ENCODE data around the gene WDR77. TPM values are rescaled to one million over a fixed set of nuclear protein-coding genes. Genes with fewer than 3 reads are reported as not detected.

WDR77 gene
- total RNA-seq, 1 donor = 8.6 TPM

DNA sequence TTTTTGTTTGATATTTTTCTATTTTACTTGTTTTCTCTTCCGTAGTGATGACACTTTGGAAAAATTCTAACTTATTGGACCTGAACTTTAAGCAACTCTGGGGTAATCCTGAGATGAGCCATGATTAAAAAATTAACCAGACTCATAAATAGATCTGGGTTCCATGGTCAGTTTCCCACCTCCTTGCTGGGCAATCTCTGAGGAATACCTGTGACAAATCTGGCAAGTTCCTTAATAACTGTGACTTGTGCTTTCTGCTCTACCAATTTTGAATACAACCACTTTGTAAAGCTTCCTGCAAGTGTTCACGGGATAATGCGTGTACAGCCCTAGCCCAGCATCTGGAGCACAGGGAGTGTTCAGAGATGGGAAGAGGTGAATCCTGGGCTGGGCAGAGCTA is 24.8 kb downstream of the WDR77 start:
- Histone ChIP-seq H3K4me3 (ENCODE audit: low read length) (no peak overlapping the region), H3K9me3 (ENCODE audit: low read depth, low read length) (no peaks in the 10 kb centered on the region), H3K4me1 (ENCODE audit: insufficient read depth, low read length) (no peaks in the 10 kb centered on the region), H3K27me3 (ENCODE audit: insufficient read depth, low read length) (no peaks in the 10 kb centered on the region)

DNA sequence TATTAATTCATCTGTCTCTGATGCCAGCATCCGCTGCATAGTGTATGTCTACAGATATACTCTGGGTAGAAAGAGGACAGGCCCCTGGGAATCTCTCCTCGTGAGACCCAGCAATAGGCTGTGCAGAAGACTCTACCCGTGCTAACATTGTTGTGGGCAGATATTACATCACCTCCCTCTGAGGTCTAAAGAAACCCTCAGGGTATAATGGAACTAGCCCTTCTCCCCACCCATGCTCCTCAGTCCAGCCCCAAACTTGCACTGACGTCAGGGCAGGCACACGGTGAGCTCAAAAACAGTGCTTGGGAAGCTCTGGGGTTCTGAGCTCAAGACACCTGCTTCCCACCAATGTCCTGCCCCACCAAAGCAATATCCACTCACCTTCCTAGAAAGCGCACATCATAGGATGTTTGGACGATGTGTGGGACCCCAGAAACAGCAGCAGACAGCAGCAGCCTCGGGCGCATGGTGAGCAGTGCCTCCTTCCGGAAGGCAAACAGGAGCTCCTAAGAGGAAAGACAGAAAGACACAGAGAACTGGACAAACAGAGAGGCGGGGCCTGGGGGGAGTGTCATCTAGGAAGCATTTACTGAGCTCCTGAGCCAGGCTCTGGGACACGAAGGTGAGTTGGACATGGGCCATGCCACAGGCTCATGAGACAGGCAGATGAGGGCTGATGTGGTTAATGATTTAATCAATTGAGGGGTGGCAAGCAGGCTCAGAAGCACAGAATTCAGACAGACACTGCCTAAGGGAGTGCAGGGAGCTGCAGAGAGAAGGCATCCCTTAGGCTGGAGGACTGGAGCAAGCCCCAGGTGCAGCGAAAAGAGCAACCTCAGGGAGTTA is 26.3 kb downstream of the WDR77 start:
- Histone ChIP-seq H3K4me3 (ENCODE audit: low read length) (no peak overlapping the region), H3K27me3 (ENCODE audit: insufficient read depth, low read length) (no peaks in the 10 kb centered on the region), H3K9me3 (ENCODE audit: low read depth, low read length) (no peaks in the 10 kb centered on the region), H3K4me1 (ENCODE audit: insufficient read depth, low read length) (no peaks in the 10 kb centered on the region)

DNA sequence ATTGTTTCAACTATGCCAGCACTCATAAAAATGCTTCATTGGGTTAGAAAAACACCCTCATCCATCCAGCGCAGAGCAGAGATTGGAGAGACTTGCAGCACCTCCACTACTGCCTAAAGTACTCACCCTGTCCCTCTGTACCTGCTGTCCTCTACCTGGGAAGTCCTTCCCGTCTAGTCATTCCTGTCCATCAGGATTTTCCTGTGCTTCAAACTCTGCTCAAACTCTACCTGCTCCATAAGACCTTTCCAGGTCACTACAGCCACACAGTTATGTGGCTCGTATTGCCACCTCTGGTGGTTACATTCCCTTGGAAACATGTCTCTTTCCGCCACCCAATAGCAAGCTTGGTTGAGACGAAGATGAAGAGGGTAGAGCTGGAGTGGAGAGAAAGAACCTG is 28.7 kb downstream of the WDR77 start:
- Histone ChIP-seq H3K4me1 (ENCODE audit: insufficient read depth, low read length) (no peaks in the 10 kb centered on the region), H3K4me3 (ENCODE audit: low read length) (no peak overlapping the region), H3K27me3 (ENCODE audit: insufficient read depth, low read length) (no peaks in the 10 kb centered on the region), H3K9me3 (ENCODE audit: low read depth, low read length) (no peaks in the 10 kb centered on the region)

DNA sequence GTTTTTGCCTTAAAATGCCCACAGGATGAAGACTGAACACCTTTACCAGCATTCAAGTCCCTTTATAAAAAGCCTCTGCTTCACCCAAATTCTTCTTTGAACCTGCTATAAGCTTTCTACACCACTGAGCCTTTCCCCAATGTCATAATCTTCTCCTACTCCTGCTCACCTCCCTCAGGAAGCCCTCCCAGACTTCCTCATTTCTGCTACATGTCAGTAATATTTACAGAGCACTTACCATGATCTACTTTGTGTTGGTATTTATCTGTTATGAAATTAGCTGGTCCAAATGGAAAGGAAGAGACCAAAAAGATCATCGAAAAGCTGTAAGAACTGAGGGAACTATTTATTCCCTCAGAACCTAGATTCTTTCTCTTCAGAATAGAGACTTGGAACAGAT is 30.0 kb downstream of the WDR77 start:
- no peaks in the 10 kb centered on the region for H3K27me3 ChIP-seq (ENCODE audit: insufficient read depth, low read length)
- H3K4me1 ChIP-seq (ENCODE audit: insufficient read depth, low read length) = no peaks in the 10 kb centered on the region
- no peaks in the 10 kb centered on the region for H3K9me3 ChIP-seq (ENCODE audit: low read depth, low read length)
- no peak overlapping the region for H3K4me3 ChIP-seq (ENCODE audit: low read length)

DNA sequence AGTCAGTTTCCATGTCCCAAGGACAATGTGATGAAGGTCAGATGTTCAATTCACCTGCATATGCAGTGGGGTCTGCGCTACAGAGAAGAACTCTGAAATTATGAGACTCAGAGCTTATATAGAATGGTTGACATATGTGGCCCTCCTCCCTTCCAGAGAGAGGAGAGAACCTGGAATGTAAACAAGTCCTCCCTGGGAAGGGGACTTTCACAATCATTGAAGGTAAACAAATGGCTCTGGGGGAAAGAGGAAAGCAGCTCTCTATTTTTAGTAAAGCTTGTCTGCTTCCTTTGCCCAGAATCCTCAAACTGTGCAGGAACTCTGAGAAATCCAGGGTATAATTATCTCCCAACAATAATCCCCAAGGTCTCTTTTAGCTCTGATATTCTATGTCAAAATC is 31.3 kb downstream of the WDR77 start:
- H3K4me1 ChIP-seq (ENCODE audit: insufficient read depth, low read length) = no peaks in the 10 kb centered on the region
- no peaks in the 10 kb centered on the region for H3K9me3 ChIP-seq (ENCODE audit: low read depth, low read length)
- no peaks in the 10 kb centered on the region for H3K27me3 ChIP-seq (ENCODE audit: insufficient read depth, low read length)
- no peak overlapping the region for H3K4me3 ChIP-seq (ENCODE audit: low read length)

DNA sequence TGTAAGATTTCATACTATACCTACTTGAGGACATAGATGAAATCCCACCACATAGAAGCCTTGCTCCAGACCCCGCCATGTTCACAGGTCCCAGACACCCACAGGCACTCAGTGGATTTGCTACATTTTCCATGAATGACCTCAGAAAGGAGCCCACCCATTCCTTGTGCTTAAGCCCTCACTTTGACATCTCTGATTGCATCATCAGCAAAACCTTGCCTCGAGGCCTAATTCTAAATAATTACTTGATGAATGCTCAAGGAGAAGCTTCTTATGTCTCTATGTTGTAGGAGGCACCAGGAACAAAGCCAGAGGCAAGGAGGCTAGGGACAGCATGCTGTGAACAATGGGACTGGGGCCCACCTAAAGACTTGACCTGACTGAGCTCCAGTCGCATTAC is 33.6 kb downstream of the WDR77 start:
- Histone ChIP-seq H3K4me3 (ENCODE audit: low read length) (no peak overlapping the region), H3K9me3 (ENCODE audit: low read depth, low read length) (no peaks in the 10 kb centered on the region), H3K27me3 (ENCODE audit: insufficient read depth, low read length) (no peaks in the 10 kb centered on the region), H3K4me1 (ENCODE audit: insufficient read depth, low read length) (no peaks in the 10 kb centered on the region)

DNA sequence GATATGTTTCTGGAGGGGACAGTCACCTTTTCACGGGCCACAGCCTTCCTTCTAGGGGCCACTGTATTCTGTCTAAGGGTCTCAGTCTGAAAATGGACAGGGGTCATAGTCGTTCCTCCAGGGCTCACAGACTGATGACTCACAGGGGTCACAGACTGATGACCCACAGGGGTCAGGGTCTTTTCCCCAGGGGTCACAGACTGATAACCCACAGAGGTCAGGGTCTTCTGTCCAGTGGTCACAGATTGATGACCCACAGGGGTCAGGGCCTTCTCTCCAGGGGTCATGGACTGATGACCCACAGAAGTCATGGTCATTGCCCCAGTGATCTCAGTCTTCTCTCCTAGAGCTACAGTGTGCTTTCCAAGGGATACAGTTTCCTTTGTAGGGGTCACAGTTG is 34.3 kb downstream of the WDR77 start:
- Histone ChIP-seq H3K4me1 (ENCODE audit: insufficient read depth, low read length) (no peaks in the 10 kb centered on the region), H3K4me3 (ENCODE audit: low read length) (no peak overlapping the region), H3K9me3 (ENCODE audit: low read depth, low read length) (no peaks in the 10 kb centered on the region), H3K27me3 (ENCODE audit: insufficient read depth, low read length) (no peaks in the 10 kb centered on the region)

DNA sequence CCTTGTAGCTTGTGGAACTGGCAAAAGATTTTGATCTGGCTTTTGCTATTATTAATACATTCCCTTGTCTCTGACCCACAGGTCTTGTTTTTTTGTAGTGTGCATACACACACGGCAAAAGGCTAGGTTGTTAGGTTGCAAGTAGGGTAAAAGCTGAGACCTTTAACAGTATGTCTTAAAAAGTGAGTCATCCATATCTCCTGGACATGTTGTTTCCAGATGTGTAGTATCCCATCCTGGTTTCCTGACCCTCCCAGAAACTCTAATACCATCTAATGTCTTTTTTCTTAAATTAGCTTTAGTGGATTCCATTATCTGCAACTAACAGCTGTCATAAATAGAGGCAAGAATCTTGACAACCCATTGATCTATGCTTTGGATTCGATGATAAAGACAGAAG is 36.2 kb downstream of the WDR77 start:
- H3K4me3 ChIP-seq (ENCODE audit: low read length) = no peak overlapping the region
- H3K27me3 ChIP-seq (ENCODE audit: insufficient read depth, low read length) = no peaks in the 10 kb centered on the region
- no peaks in the 10 kb centered on the region for H3K9me3 ChIP-seq (ENCODE audit: low read depth, low read length)
- no peaks in the 10 kb centered on the region for H3K4me1 ChIP-seq (ENCODE audit: insufficient read depth, low read length)

DNA sequence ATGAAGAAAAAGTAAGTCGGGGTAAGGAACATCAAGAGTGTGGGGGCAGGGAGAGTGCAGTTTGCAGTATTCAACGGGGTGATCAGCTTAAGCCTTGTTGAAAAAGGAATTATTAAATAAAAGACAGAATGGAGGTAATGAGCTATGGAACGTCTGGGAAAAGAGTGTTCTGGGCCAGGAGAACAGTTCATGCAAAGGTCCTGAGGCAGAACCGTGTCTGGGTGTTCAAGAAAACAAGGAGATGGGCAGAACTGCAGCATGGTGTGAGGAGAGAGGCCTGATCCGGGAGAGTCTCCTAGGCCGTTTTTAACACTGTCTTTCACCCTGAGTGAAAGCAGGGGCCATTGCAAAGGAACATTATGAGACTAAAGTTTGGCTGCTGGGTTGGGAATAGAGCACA is 41.8 kb downstream of the WDR77 start:
- H3K4me1 ChIP-seq (ENCODE audit: insufficient read depth, low read length) = peaks cover 6% of the 10 kb centered on the region
- no peak overlapping the region for H3K4me3 ChIP-seq (ENCODE audit: low read length)
- no peaks in the 10 kb centered on the region for H3K27me3 ChIP-seq (ENCODE audit: insufficient read depth, low read length)
- H3K9me3 ChIP-seq (ENCODE audit: low read depth, low read length) = no peaks in the 10 kb centered on the region

DNA sequence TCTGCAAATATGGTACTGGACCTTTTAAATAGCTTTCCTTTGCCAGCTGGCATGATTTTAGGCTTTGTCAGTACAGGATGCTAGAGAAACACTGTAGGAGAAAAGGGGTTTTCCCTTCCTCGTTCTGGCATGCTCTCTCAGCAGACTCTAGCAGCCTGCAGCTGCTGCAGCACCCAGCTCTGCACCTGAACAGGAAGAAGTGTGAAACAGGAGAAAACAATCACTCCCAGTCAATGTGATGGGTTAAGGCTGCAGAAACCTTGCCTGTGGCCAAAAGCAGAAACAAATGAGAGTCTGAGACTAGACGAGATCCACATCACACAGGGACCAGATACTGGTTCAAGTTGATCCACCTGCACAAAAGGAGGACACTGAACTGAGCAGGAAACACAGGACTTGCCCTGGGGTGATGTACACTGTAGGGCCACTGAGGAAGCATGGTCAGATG is 42.7 kb downstream of the WDR77 start:
- Histone ChIP-seq H3K4me1 (ENCODE audit: insufficient read depth, low read length) (peaks cover 6% of the 10 kb centered on the region), H3K27me3 (ENCODE audit: insufficient read depth, low read length) (no peaks in the 10 kb centered on the region), H3K9me3 (ENCODE audit: low read depth, low read length) (no peaks in the 10 kb centered on the region), H3K4me3 (ENCODE audit: low read length) (no peak overlapping the region)

DNA sequence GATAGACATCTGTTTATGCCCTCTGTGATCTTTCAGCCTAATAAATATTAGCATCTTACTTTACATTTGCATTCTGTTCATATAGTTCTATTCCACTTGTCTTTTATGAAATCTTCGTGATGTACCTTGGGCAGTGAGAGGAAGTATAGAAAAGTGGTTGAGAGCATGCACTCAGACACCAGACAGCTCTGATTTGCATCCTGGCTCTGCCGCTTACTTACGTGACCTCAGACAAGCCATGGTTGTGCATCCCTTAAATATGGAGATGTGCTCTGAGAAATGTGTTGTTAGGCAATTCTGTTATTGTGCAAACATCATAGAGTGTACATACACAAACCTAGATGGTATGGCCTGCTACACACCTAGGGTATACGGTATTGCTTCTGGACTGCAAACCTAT is 44.5 kb downstream of the WDR77 start:
- H3K4me3 ChIP-seq (ENCODE audit: low read length) = no peak overlapping the region
- H3K27me3 ChIP-seq (ENCODE audit: insufficient read depth, low read length) = no peaks in the 10 kb centered on the region
- H3K9me3 ChIP-seq (ENCODE audit: low read depth, low read length) = no peaks in the 10 kb centered on the region
- peaks cover 6% of the 10 kb centered on the region for H3K4me1 ChIP-seq (ENCODE audit: insufficient read depth, low read length)

DNA sequence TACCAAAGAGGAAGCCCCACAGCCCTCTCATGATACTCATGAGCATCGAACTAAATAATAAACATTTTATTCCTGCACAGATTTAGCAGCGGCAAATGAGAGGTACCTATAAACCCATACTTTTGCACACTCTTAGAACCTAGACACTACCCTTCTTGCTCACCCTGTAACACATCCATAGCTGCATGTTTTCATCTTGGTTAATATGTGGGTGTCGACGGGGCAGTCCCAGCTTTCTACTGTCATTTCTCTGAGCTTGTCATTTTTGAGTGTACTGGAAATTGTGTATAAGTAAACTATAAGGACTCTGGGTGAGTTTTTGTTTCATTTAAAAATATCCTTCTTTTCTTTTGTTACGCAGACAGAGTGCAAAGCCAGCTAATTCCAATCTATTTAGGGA is 47.0 kb downstream of the WDR77 start:
- H3K27me3 ChIP-seq (ENCODE audit: insufficient read depth, low read length) = no peaks in the 10 kb centered on the region
- no peak overlapping the region for H3K4me3 ChIP-seq (ENCODE audit: low read length)
- peaks cover 6% of the 10 kb centered on the region for H3K4me1 ChIP-seq (ENCODE audit: insufficient read depth, low read length)
- H3K9me3 ChIP-seq (ENCODE audit: low read depth, low read length) = no peaks in the 10 kb centered on the region

DNA sequence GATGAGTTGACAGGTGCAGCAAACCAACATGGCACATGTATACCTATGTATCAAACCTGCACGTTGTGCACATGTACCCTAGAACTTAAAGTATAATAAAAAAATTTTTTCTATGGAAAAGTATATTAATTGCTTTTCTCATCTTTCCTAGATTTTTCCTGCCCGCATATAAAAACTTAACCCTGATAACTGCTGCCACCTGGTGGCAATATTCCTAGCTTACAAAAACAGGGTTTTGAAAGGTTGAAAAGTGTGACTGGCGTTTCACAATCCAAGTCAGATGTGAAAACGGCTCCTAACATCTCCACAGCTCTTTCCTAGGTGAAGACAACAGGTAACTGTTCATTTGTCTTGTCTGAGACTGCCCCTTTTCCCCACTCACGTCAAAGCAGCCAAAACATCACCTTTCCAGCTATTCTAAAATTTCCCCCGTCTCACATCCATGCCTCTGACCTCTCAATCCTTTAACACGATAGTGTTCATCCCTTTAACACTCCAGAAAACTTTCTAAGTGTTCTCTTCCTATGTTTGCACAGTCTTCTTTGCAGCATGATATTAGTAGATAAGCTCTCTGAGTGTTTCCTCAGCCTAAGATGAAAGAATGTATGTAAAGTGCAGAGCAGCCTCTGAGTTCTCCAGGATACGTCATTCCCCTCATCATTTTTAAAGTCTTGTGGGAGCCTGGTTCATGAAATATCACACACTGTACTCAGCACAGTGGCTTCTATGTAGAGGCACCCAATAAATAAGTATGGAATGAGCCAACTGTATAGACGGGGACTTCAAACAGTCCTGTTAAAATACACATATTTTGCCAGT is 49.1 kb downstream of the WDR77 start:
- Histone ChIP-seq H3K9me3 (ENCODE audit: low read depth, low read length) (no peaks in the 10 kb centered on the region), H3K27me3 (ENCODE audit: insufficient read depth, low read length) (no peaks in the 10 kb centered on the region), H3K4me1 (ENCODE audit: insufficient read depth, low read length) (no peaks in the 10 kb centered on the region), H3K4me3 (ENCODE audit: low read length) (no peak overlapping the region)

DNA sequence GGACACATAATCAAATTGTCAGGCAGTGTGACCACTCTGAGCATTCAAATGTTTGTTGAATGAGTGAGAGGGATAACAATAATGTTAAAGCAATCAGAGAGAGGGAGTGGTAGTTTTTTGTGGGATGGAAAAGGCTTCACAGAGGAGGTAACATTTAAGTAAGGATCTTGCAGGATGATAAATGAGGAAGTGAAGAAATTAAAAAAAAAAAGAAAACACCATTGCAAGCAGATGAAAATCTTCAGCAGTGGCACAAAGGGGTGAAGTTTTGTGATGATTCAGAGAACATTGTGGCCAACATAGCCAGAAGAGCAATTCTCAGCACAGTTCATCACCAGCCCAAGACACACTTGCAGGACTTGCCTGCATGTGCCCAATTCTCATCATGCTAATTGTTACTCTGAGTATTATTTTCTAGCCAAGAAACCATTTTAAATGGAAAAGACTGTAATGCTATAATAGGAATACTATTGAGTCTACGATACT is 56.6 kb downstream of the WDR77 start:
- no peaks in the 10 kb centered on the region for H3K27me3 ChIP-seq (ENCODE audit: insufficient read depth, low read length)
- H3K4me1 ChIP-seq (ENCODE audit: insufficient read depth, low read length) = no peaks in the 10 kb centered on the region
- no peak overlapping the region for H3K4me3 ChIP-seq (ENCODE audit: low read length)
- no peaks in the 10 kb centered on the region for H3K9me3 ChIP-seq (ENCODE audit: low read depth, low read length)

DNA sequence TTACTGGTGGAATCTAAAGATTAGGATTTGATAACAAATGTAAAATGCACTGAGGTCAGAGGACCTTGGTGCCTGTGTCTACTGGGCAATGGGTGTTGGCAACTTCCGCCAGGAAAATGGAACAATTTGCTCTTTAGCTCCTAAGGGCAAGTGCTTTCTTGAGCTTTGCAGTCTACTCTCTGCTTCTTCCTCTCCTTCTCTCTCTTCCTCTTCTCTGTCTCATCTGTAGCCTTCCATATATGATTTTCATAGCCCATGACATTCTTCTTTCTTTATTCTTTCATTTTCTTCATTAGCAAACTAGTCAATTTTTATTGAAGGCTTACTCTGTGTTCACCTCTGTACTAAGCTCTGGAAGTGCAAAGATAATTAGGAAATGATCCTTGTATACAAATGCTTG is 57.0 kb downstream of the WDR77 start:
- Histone ChIP-seq H3K9me3 (ENCODE audit: low read depth, low read length) (no peaks in the 10 kb centered on the region), H3K27me3 (ENCODE audit: insufficient read depth, low read length) (no peaks in the 10 kb centered on the region), H3K4me3 (ENCODE audit: low read length) (no peak overlapping the region), H3K4me1 (ENCODE audit: insufficient read depth, low read length) (no peaks in the 10 kb centered on the region)
